SJCRH30 (cell line): ENCODE data around the gene FNIP2. TPM values are rescaled to one million over a fixed set of nuclear protein-coding genes. Genes with fewer than 3 reads are reported as not detected.
"Not testable (repeated sequence)": the region's sequence is repeated elsewhere in the genome, so short reads cannot be mapped to it uniquely, and the experiment has no call there.

Experiments used
- DNase-seq, 2 experiments: peaks; one replicate each; pipeline ENCODE4 v3.0.0-alpha.2; 2015 to 2020
- H3K27ac ChIP-seq: fragments of 250-450 bp; sonication (Bioruptor Pico); 2 replicates; pipeline ENCODE4 v1.5.1; 2020; ENCODE audit warnings: mild to moderate bottlenecking, moderate library complexity
- H3K27me3 ChIP-seq: fragments of 250-450 bp; sonication (Bioruptor Pico); 2 replicates; pipeline ENCODE4 v1.5.1; 2020; ENCODE audit warnings: mild to moderate bottlenecking, moderate library complexity
- H3K36me3 ChIP-seq: fragments of 250-450 bp; sonication (Bioruptor Pico); 2 replicates; pipeline ENCODE4 v1.5.1; 2020; ENCODE audit warnings: mild to moderate bottlenecking, moderate library complexity
- H3K4me1 ChIP-seq: fragments of 250-450 bp; sonication (Bioruptor Pico); 2 replicates; pipeline ENCODE4 v1.5.1; 2020; ENCODE audit warnings: mild to moderate bottlenecking, moderate library complexity
- H3K4me3 ChIP-seq: fragments of 250-450 bp; sonication (Bioruptor Pico); 2 replicates; pipeline ENCODE4 v1.5.1; 2020; ENCODE audit warnings: mild to moderate bottlenecking, moderate library complexity
- H3K9me3 ChIP-seq: fragments of 250-450 bp; sonication (Bioruptor Pico); replicated peaks from 2 replicates; pipeline ENCODE4 v1.5.1; 2020; ENCODE audit warnings: mild to moderate bottlenecking, moderate library complexity
- total RNA-seq: library from RNA; depleted of rRNA; stranded (reverse); fragments of >200 nt; shearing (Covaris generic); gene quantifications from 2 replicates; pipeline ENCODE4 v1.2.3, GENCODE V29; 2014; rRNA removed

The FNIP2 gene
- total RNA-seq: 15.9 and 18.4 TPM in 2 replicates

DNA sequence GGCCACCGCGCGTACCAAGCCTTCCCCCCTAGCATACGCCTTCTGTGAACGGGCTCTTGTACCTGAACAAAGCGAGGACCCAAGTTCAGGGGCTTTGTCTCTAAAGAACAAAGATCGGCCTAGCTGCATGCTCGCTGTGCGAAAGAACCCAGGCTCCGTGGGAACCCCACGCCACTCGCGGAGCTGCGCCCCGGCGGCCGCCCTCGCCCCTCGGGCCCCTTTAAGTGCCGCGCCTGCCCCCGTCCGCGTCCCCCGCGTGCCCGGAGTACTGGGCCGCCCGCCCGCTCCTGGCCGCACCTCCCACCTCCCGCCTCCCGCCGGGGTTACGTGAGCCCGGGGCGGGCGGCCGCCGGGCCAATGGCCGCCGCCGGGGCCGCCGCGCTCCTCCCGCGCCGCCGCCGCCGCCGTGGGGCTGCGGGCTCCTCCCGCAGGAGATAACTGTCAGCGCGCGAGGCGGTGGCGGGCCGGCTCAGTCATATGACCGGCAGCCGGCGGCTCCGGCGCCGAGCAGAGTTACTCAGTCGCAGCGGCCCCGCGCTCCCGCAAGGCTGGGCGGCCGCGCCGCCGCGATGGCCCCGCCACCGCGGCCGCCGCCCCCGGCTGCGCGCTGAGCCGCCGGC, at the start of gene FNIP2:
Gene FNIP2 (plus strand): TSS at position 472 of the 620 bp plus-strand sequence. CDS start 187 bp downstream, outside the sequence.
- H3K9me3 ChIP-seq: no peaks in the 10 kb centered on the region
- peak; percentile 54 to 66 for DNase-seq
- no peaks in the 10 kb centered on the region for H3K36me3 ChIP-seq
- H3K27me3 ChIP-seq: no peaks in the 10 kb centered on the region
- no peaks in the 10 kb centered on the region for H3K4me1 ChIP-seq
- H3K27ac ChIP-seq: peak within 1 kb of the TSS; percentile 78
- H3K4me3 ChIP-seq: peak within 1 kb of the TSS; percentile 85

DNA sequence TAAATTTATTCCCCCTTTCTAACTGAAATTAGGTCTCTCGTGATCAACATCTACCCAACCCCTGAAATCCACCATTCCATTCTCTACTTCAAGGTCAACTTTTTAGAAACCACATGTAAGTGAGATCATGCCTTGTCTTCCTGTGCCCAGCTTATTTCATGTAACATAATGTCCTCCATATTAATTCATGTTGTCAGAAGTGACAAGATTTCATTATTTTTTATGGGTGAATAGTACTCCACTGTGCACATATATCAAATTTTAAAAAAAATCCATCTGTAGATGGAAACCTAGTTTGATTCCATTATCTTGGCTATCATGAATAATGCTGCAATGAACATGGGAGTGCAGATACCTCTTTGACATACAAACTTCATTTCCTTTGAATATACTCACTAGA, 47.1 kb upstream of the FNIP2 start:
- no peak for DNase-seq
- Histone ChIP-seq H3K4me3 (no peak overlapping the region; the same call in 1 of the 2 replicates), H3K9me3 (no peaks in the 10 kb centered on the region), H3K4me1 (no peaks in the 10 kb centered on the region), H3K36me3 (no peaks in the 10 kb centered on the region; the same call in 1 of the 2 replicates), H3K27me3 (no peaks in the 10 kb centered on the region), H3K27ac (no peak overlapping the region)

- peak overlapping the region; percentile 84 for H3K4me3 ChIP-seq
- H3K9me3 ChIP-seq: no peaks in the 10 kb centered on the region
- peak; percentile 1 to 20 for DNase-seq
- peak overlapping the region; percentile 81 for H3K27ac ChIP-seq
- no peaks in the 10 kb centered on the region; the same call in 1 of the 2 replicates for H3K36me3 ChIP-seq
- no peaks in the 10 kb centered on the region for H3K4me1 ChIP-seq
- H3K27me3 ChIP-seq: no peaks in the 10 kb centered on the region
Measured at GRCh38 chr4:158722291-158722916, 46.4 kb upstream of the FNIP2 start.

- Histone ChIP-seq H3K36me3 (no peaks in the 10 kb centered on the region; the same call in 1 of the 2 replicates), H3K4me1 (no peaks in the 10 kb centered on the region), H3K4me3 (peak within 1 kb of the TSS; percentile 84), H3K27me3 (no peaks in the 10 kb centered on the region), H3K27ac (peak within 1 kb of the TSS; percentile 81), H3K9me3 (no peaks in the 10 kb centered on the region)
- peak; percentile 74 to 81 for DNase-seq
Measured at GRCh38 chr4:158722917-158723793, 45.7 kb upstream of the FNIP2 start, which contains the start of gene PPID. Gene PPID (minus strand): TSS chr4:158723396. CDS start chr4:158723288, 108 bp downstream.

DNA sequence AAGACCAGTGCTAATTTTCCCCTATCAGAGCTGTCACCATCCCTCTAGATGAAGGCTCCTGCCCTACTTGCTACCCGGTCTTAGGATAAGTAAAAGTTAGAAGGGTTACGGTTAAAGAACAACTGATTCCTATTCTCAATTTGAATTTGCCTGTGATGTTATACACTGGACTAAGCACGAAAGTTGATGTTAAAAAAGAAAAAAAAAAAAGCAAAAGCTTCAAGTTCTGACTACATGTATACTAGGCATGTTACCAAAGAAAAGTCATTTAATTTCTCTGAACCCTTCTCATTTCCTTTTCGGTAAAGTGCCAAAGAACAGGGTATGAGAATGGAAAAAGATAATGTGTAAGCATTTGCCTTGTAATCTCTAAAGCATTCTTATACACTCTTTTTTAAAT, 44.2 kb upstream of the FNIP2 start:
- Histone ChIP-seq H3K4me3 (no peak overlapping the region), H3K4me1 (no peaks in the 10 kb centered on the region), H3K36me3 (no peaks in the 10 kb centered on the region; the same call in 1 of the 2 replicates), H3K27ac (no peak overlapping the region), H3K9me3 (no peaks in the 10 kb centered on the region), H3K27me3 (no peaks in the 10 kb centered on the region)
- no peak for DNase-seq

- no peaks in the 10 kb centered on the region for H3K9me3 ChIP-seq
- H3K27ac ChIP-seq: no peak overlapping the region
- H3K27me3 ChIP-seq: no peaks in the 10 kb centered on the region
- DNase-seq: no peak
- no peak overlapping the region for H3K4me3 ChIP-seq
- H3K36me3 ChIP-seq: no peaks in the 10 kb centered on the region; the same call in 1 of the 2 replicates
- H3K4me1 ChIP-seq: no peaks in the 10 kb centered on the region
Measured at GRCh38 chr4:158726633-158727032, 42.2 kb upstream of the FNIP2 start.

GRCh38 chr4:158728236-158728635, 40.6 kb upstream of the FNIP2 start:
- no peaks in the 10 kb centered on the region for H3K4me1 ChIP-seq
- no peaks in the 10 kb centered on the region for H3K27me3 ChIP-seq
- no peaks in the 10 kb centered on the region for H3K9me3 ChIP-seq
- H3K27ac ChIP-seq: no peak overlapping the region
- no peaks in the 10 kb centered on the region for H3K36me3 ChIP-seq
- no peak overlapping the region for H3K4me3 ChIP-seq
- no peak for DNase-seq

DNA sequence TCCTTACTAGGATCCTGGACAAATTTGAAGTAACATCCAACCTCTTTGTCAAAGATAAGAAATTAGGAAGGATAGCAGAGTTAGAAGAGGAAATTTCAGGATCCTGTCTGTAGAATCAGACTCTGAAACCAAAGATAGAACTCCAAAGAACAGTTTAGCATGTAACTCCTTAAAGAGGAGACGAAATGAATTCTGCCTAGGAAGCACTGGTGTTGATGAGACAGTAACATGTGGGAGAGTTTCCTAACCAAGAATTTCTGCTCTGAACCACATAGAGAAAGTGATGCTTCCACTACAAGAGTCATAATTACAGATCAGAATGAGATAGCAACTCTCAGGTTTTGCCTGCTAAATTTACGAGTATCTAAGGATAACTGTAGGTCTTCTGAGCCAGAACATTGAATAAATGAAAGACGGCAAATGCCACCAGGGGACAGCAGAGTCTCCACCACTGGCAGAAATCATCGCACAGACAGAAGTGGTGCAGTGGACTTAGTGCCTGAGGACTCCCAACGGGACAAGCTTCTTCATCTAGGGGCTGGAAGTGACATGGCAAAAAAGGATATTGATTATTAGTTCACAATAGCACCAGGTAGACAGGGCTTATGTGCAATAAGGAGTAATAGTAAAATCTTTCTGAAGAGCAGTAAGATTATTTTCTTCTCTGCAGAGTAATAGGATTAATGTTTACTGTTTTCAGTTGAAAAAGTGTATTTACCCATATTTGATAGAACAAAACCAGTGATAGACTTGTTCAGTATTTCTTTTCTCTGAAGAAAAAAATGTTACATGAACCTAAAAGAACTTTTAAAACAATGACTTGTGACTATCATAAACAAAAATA, 38.9 kb upstream of the FNIP2 start:
- Histone ChIP-seq H3K9me3 (no peaks in the 10 kb centered on the region), H3K27ac (no peak overlapping the region), H3K4me1 (no peaks in the 10 kb centered on the region), H3K27me3 (no peaks in the 10 kb centered on the region), H3K36me3 (no peaks in the 10 kb centered on the region), H3K4me3 (no peak overlapping the region)
- peak; percentile 17 to 60 for DNase-seq

DNA sequence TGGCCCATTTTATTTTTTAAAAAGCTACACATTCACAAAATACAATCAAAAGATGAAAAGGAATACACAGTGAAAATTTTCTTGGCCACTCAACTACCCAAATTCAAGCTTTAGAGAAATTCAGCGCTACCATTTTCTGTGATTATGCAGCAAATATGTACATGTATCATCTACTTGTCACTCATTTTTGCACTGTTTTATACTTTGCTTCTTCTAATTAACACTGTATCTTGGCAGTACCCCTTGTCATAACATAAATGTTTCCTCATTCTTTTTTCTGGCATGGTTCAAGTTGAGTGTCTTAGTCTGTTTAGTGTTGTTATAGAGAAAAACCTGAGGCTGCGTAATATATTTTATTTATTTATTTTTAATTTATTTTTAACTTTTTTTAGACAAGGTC, 30.0 kb upstream of the FNIP2 start:
- Histone ChIP-seq H3K36me3 (no peaks in the 10 kb centered on the region), H3K27me3 (no peaks in the 10 kb centered on the region), H3K4me1 (no peaks in the 10 kb centered on the region), H3K9me3 (no peaks in the 10 kb centered on the region), H3K27ac (no peak overlapping the region), H3K4me3 (no peak overlapping the region)
- DNase-seq: no peak

DNA sequence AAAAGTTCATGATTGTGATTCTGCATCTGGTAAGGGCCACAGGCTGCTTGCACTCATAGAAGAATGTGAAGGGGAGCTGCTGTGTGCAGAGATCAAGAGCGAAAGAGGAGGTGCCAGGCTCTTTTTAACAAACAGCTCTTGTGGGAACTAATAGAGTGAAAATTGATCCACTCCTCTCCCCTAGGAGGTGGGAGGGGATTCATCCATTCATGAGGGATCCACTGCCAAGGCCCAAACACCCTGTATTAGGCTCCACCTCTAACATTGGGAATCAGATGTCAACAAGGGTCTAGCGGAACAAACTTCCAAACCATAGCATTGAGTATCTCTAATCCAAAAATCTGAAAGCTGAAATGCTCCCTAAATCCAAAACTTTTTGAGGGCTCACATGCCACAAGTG, 29.2 kb upstream of the FNIP2 start:
- Histone ChIP-seq H3K27ac (no peak overlapping the region), H3K36me3 (no peaks in the 10 kb centered on the region), H3K27me3 (no peaks in the 10 kb centered on the region), H3K4me1 (no peaks in the 10 kb centered on the region), H3K4me3 (no peak overlapping the region), H3K9me3 (no peaks in the 10 kb centered on the region)
- DNase-seq: no peak

DNA sequence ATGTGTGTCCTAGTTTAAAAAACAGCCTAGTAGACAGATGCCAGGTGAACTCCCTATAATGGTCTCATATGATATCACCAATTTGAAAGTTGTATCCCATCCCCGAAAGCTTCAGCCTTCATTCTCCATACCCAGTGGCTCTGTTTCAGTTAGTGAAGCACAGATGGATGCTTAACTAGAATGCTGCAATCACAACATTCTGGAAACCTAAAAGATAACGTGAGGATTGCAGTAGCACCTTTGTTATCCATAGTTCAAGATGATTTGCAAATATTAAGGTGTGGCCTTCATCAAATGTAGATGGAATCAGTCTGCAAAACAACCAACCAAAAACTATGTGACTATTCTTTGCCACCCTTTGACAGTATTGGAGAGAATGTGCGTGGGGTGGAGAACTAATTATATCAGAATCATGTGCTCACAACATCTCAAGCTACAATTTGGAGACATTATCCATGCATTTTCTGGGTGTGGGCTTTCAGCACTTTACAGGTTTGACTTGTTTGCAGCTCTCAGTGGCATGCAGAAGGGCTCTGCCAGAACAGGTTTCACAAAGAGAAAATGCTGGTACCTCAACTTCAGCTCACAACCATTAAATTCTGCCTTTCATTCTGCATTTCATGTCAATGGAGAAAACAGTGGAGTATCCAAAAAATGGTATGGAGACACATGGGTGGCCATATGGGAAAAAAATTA, 27.4 kb upstream of the FNIP2 start:
- no peaks in the 10 kb centered on the region for H3K36me3 ChIP-seq
- H3K27ac ChIP-seq: no peak overlapping the region
- DNase-seq: no peak
- no peak overlapping the region for H3K4me3 ChIP-seq
- no peaks in the 10 kb centered on the region for H3K4me1 ChIP-seq
- no peaks in the 10 kb centered on the region for H3K27me3 ChIP-seq
- H3K9me3 ChIP-seq: no peaks in the 10 kb centered on the region

DNA sequence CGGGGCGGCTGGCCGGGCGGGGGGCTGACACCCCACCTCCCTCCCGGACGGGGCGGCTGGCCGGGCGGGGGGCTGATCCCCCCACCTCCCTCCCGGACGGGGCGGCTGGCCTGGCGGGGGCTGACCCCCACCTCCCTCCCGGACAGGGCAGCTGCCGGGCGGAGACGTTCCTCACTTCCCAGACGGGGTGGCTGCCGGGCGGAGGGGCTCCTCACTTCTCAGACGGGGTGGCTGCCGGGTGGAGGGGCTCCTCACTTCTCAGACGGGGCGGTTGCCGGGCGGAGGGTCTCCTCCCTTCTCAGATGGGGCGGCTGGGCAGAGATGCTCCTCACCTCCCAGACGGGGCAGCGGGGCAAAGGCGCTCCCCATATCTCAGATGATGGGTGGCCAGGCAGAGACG, 22.3 kb upstream of the FNIP2 start:
- not testable (repeated sequence) for H3K4me1 ChIP-seq, DNase-seq, H3K4me3 ChIP-seq, H3K27me3 ChIP-seq, H3K36me3 ChIP-seq, H3K9me3 ChIP-seq, H3K27ac ChIP-seq

- H3K4me3 ChIP-seq: no peak overlapping the region
- H3K27ac ChIP-seq: no peak overlapping the region
- no peaks in the 10 kb centered on the region for H3K4me1 ChIP-seq
- no peaks in the 10 kb centered on the region for H3K36me3 ChIP-seq
- DNase-seq: no peak
- no peaks in the 10 kb centered on the region for H3K27me3 ChIP-seq
- no peaks in the 10 kb centered on the region for H3K9me3 ChIP-seq
Measured at GRCh38 chr4:158750379-158750778, 18.4 kb upstream of the FNIP2 start.
